Measurements from ENCODE around the gene TRIM44.

DNA sequence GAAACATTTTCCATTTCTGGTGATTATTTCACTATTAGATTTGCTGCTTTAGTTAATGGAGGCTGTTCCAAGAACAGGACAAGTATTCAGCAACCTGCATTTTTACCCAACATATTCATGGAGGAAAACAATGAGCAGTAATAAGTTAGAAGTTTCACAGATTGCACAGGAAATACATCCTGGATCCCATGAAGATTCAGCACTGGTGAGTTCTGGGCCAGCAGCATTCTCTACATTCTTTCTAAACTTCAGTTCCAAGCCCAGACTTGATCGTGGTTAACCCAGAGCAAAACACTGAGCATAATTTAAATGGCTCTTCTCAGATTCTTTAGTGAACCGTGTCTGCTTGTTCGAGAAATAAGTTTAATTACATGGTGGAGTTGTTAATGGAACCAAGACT lies 40.5 kb upstream of the TRIM44 start:
- TF ChIP-seq POLR2A (IDR thresholded peaks at IDR 0.05) (no peak), CTCF (IDR thresholded peaks at IDR 0.05) (no peak)

All from right lobe of liver (tissue), 4 donors.